Measurements from ENCODE around the gene ARHGEF3. TPM values are rescaled to one million over a fixed set of nuclear protein-coding genes. Genes with fewer than 3 reads are reported as not detected.
"Not testable (repeated sequence)": the region's sequence is repeated elsewhere in the genome, so short reads cannot be mapped to it uniquely, and the experiment has no call there.

Gene ARHGEF3
- polyA plus RNA-seq, 1 experiment, result 2.1 TPM

GRCh38 chr3:56761023-56761422 lies 40.7 kb downstream of the ARHGEF3 start:
- DNase-seq (ENCODE audit: low read depth), result no peak
- no peaks in the 10 kb centered on the region for H3K36me3 ChIP-seq (ENCODE audit: control insufficient read depth, insufficient read depth, low read length)
- no peak for TF ChIP-seq CTCF (IDR thresholded peaks at IDR 0.05; ENCODE audit: insufficient read depth, low read depth, low read length)
- no peak overlapping the region for H3K4me3 ChIP-seq (ENCODE audit: low read depth, low read length)
- ChIA-PET CTCF (no interaction called here), POLR2A (no interaction called here)
- H3K27me3 ChIP-seq (ENCODE audit: control insufficient read depth, insufficient read depth, low read length), result no peaks in the 10 kb centered on the region

GRCh38 chr3:56759532-56759931 lies 42.2 kb downstream of the ARHGEF3 start:
- no peak for DNase-seq (ENCODE audit: low read depth)
- ChIA-PET POLR2A (interaction anchor here (0.7 kb wide), 1 partner anchor 529 kb away, joined by 9 read pairs; no protein-coding TSS in a partner anchor), CTCF (no interaction called here)
- H3K36me3 ChIP-seq (ENCODE audit: control insufficient read depth, insufficient read depth, low read length), result no peaks in the 10 kb centered on the region
- H3K4me3 ChIP-seq (ENCODE audit: low read depth, low read length), result no peak overlapping the region
- H3K27me3 ChIP-seq (ENCODE audit: control insufficient read depth, insufficient read depth, low read length), result no peaks in the 10 kb centered on the region
- no peak for TF ChIP-seq CTCF (IDR thresholded peaks at IDR 0.05; ENCODE audit: insufficient read depth, low read depth, low read length)

- H3K36me3 ChIP-seq (ENCODE audit: control insufficient read depth, insufficient read depth, low read length), result no peaks in the 10 kb centered on the region
- ChIA-PET CTCF (interaction anchor here (0.8 to 1.4 kb wide), 5 partner anchors 11 to 230 kb away, joined by 3 to 5 read pairs (median 4); no protein-coding TSS in a partner anchor), POLR2A (no interaction called here)
- H3K27me3 ChIP-seq (ENCODE audit: control insufficient read depth, insufficient read depth, low read length), result no peaks in the 10 kb centered on the region
- H3K4me3 ChIP-seq (ENCODE audit: low read depth, low read length), result no peak overlapping the region
- no peak for TF ChIP-seq CTCF (IDR thresholded peaks at IDR 0.05; ENCODE audit: insufficient read depth, low read depth, low read length)
- DNase-seq (ENCODE audit: low read depth), result peak; percentile 90
These were observed 43.2 kb downstream of the ARHGEF3 start for GRCh38 chr3:56758539-56758981.

- H3K4me3 ChIP-seq (ENCODE audit: low read depth, low read length); POLR2A ChIA-PET; H3K36me3 ChIP-seq (ENCODE audit: control insufficient read depth, insufficient read depth, low read length); H3K27me3 ChIP-seq (ENCODE audit: control insufficient read depth, insufficient read depth, low read length); DNase-seq (ENCODE audit: low read depth): not testable (repeated sequence)
- CTCF ChIA-PET, result interaction anchor here (0.8 to 1.4 kb wide), 5 partner anchors 12 to 231 kb away, joined by 3 to 5 read pairs (median 4); no protein-coding TSS in a partner anchor
These were observed 43.7 kb downstream of the ARHGEF3 start for GRCh38 chr3:56758042-56758441.

GRCh38 chr3:56754741-56755417 lies 46.9 kb downstream of the ARHGEF3 start:
- CTCF ChIA-PET, result interaction anchor here (0.9 to 1.4 kb wide), 2 partner anchors 45 to 52 kb away, joined by 3 to 5 read pairs; no protein-coding TSS in a partner anchor
- no peak for DNase-seq (ENCODE audit: low read depth)

More at GRCh38 chr3:56754741-56755417, 46.9 kb downstream of the ARHGEF3 start:
- Histone ChIP-seq H3K4me3 (ENCODE audit: low read depth, low read length) (no peak overlapping the region), H3K36me3 (ENCODE audit: control insufficient read depth, insufficient read depth, low read length) (no peaks in the 10 kb centered on the region), H3K27me3 (ENCODE audit: control insufficient read depth, insufficient read depth, low read length) (no peaks in the 10 kb centered on the region; the same call in 1 of the 2 replicates)
- POLR2A ChIA-PET, result no interaction called here
- no peak for TF ChIP-seq CTCF (IDR thresholded peaks at IDR 0.05; ENCODE audit: insufficient read depth, low read depth, low read length)
